Epithelial cell of alveolus of lung (primary cell): ENCODE results near the gene PRR14L. TPM values are rescaled to one million over a fixed set of nuclear protein-coding genes. Genes with fewer than 3 reads are reported as not detected.

ENCODE experiments used
- total RNA-seq: library from RNA; depleted of rRNA; stranded (reverse); fragments of >200 nt; gene quantifications from 2 replicates; pipeline ENCODE4 v1.2.1, GENCODE V29; 2015

The PRR14L gene
- 16.4 and 17.8 TPM in 2 replicates for total RNA-seq

GRCh38 chr22:31749636-31750364 is at the start of gene PRR14L:
Gene PRR14L (minus strand): TSS chr22:31750132. CDS start chr22:31738860, 11,272 bp downstream.

DNA sequence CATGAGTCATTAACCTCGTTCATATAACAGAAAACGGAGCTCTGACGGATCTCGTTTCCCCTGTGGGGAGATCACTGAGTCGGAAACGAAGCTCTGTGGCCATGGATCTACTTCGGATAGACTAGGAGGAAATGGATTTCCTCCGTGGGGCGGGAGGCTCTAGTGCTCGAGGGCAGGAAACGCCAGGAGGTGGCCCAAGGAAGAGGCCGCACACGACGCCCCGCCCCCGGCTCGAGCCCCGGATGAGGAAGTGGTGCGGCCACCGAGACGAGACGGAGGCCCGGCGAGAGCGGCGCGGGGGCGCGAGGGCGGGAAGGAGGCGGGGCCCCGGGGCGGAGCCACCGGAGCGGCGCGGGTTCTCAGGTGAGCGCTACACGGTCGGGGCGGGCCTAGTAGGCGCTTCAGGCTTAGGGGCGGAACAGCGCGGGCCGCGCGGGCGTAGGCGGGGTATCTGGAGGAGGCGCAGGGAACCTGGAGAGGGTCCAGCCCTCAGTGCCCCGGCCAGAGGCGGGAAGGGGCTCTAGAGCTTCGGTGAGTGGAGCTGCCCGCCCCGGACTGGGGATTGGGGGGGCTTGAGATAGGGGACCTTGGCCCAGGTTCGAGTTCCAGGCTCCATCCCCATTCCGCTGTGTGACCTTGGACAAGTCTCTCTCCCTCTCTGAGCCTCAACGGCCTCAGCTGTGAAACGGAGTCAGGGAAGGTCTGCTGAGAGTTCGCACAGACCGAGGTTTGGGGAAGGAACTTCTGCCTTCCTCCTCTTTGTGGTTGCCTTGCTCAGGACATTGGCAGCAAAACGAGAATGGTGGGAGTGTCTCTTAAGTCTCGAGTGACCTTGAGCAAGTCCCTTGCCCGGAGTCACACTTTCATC is 3.9 kb upstream of the PRR14L start, which contains the start of gene DEPDC5:
DEPDC5 (plus strand) TSS at position 386 of the 868 bp plus-strand sequence. CDS start 903 bp downstream, outside the sequence.

GRCh38 chr22:31661851-31662667 is 87.9 kb downstream of the PRR14L start, which contains the start of gene PISD:
Gene PISD (minus strand): TSS chr22:31662215. CDS start chr22:31662208, 7 bp downstream.

Other genes with a start within 250 kb of the PRR14L start
- 37.2 and 39.4 TPM in 2 replicates for gene PISD, start 87.9 kb downstream of the PRR14L start, total RNA-seq
- 8.7 and 15.1 TPM in 2 replicates for gene DEPDC5, start 3.9 kb upstream of the PRR14L start, total RNA-seq
- 29.8 and 131 TPM in 2 replicates for gene YWHAH, start 194.4 kb upstream of the PRR14L start, total RNA-seq